CD14-positive monocyte (primary cell): ENCODE data around the gene FAM163B. TPM values are rescaled to one million over a fixed set of nuclear protein-coding genes. Genes with fewer than 3 reads are reported as not detected.

Experiments used
- DNase-seq, 3 donors: peaks; one replicate each; pipeline ENCODE4 v3.0.0-alpha.2; 2011 to 2022
- H2AFZ ChIP-seq: 2 replicates; pipeline ENCODE4 v1.6.0; 2012; ENCODE audit warnings: mild to moderate bottlenecking, low read depth, low read length, inconsistent platforms; ENCODE audit not compliant: insufficient read depth, poor library complexity, severe bottlenecking
- H3K27ac ChIP-seq, 2 donors: 1 replicate in 1 of 2; 2 replicates in 1 of 2; pipeline ENCODE4 v1.5.1; 2012 to 2013; ENCODE audit warnings: low read length in 2 of 2, control low read depth in 1 of 2, inconsistent platforms in 1 of 2, low read depth in 1 of 2, mild to moderate bottlenecking in 1 of 2
- H3K27me3 ChIP-seq, 2 donors: one replicate each; pipeline versions ENCODE4 v1.6.0 to v1.6.1; 2011 to 2013; ENCODE audit warnings: low read length in 2 of 2; ENCODE audit not compliant: control insufficient read depth in 2 of 2, insufficient read depth in 2 of 2
- H3K36me3 ChIP-seq, 2 donors: replicated peaks in 1 of 2; 1 replicate in 1 of 2; 2 replicates in 1 of 2; pipeline versions ENCODE4 v1.5.1 to v1.6.1; 2012 to 2013; ENCODE audit warnings: low read length in 2 of 2, control low read depth in 1 of 2, inconsistent platforms in 1 of 2, mild to moderate bottlenecking in 1 of 2; ENCODE audit not compliant: insufficient read depth in 2 of 2, control insufficient read depth in 1 of 2
- H3K4me1 ChIP-seq, 2 donors: 1 replicate in 1 of 2; 2 replicates in 1 of 2; pipeline versions ENCODE4 v1.5.1 to v1.6.1; 2012 to 2013; ENCODE audit warnings: low read length in 2 of 2, control low read depth in 1 of 2, inconsistent platforms in 1 of 2, mild to moderate bottlenecking in 1 of 2, moderate library complexity in 1 of 2; ENCODE audit not compliant: insufficient read depth in 2 of 2, control insufficient read depth in 1 of 2
- H3K4me2 ChIP-seq: replicated peaks from 2 replicates; pipeline ENCODE3; 2012; ENCODE audit warnings: low read length, moderate library complexity, mild to moderate bottlenecking; ENCODE audit not compliant: poor library complexity, severe bottlenecking; ENCODE audit errors: extremely low read depth
- H3K4me3 ChIP-seq, 3 experiments: fragments of 200-600 bp in 1 of 3; sonication (generic) in 1 of 3; replicated peaks in 1 of 3; 1 replicate in 2 of 3; 2 replicates in 1 of 3; pipeline ENCODE4 v1.5.1; 2011 to 2013; ENCODE audit warnings: low read length in 3 of 3, mild to moderate bottlenecking in 3 of 3, control low read depth in 2 of 3, low read depth in 2 of 3, inconsistent platforms in 1 of 3, moderate library complexity in 1 of 3
- H3K79me2 ChIP-seq: 2 replicates; pipeline ENCODE4 v1.6.0; 2012; ENCODE audit warnings: mild to moderate bottlenecking, control low read depth, inconsistent platforms, low read length, moderate library complexity; ENCODE audit not compliant: insufficient read depth
- H3K9ac ChIP-seq: 2 replicates; pipeline ENCODE4 v1.6.0; 2017; ENCODE audit warnings: low read length, mild to moderate bottlenecking; ENCODE audit not compliant: insufficient read depth, poor library complexity, severe bottlenecking
- H3K9me3 ChIP-seq, 2 donors: replicated peaks in 1 of 2; 1 replicate in 1 of 2; 2 replicates in 1 of 2; pipeline versions ENCODE4 v1.5.1 to v1.6.1; 2012 to 2013; ENCODE audit warnings: low read length in 2 of 2, control low read depth in 1 of 2; ENCODE audit not compliant: control insufficient read depth in 1 of 2, insufficient read depth in 1 of 2
- H4K20me1 ChIP-seq: 2 replicates; pipeline ENCODE4 v1.6.0; 2012; ENCODE audit warnings: mild to moderate bottlenecking, low read length, control low read depth, moderate library complexity; ENCODE audit not compliant: insufficient read depth
- H3K27ac Mint-ChIP-seq, 7 donors: one replicate each; pipeline ENCODE4 v1.8.0; 2020; ENCODE audit warnings: mild to moderate bottlenecking in 7 of 7, mixed read lengths in 7 of 7, moderate library complexity in 6 of 7, inconsistent platforms in 2 of 7
- H3K27me3 Mint-ChIP-seq, 3 donors: one replicate each; pipeline ENCODE4 v1.8.0; 2021 to 2022; ENCODE audit warnings: low read depth in 3 of 3, mild to moderate bottlenecking in 3 of 3, mixed read lengths in 3 of 3, moderate library complexity in 3 of 3, inconsistent platforms in 1 of 3
- H3K36me3 Mint-ChIP-seq, 2 donors: one replicate each; pipeline ENCODE4 v1.8.0; 2020; ENCODE audit warnings: mixed read lengths in 2 of 2, inconsistent platforms in 1 of 2, mild to moderate bottlenecking in 1 of 2
- H3K4me1 Mint-ChIP-seq: one replicate; pipeline ENCODE4 v1.8.0; 2020; ENCODE audit warnings: mild to moderate bottlenecking, mixed read lengths
- H3K4me3 Mint-ChIP-seq, 2 donors: one replicate each; pipeline ENCODE4 v1.8.0; 2020; ENCODE audit warnings: mild to moderate bottlenecking in 2 of 2, mixed read lengths in 2 of 2, moderate library complexity in 1 of 2
- H3K9me3 Mint-ChIP-seq, 7 donors: one replicate each; pipeline ENCODE4 v1.8.0; 2020 to 2022; ENCODE audit warnings: mixed read lengths in 7 of 7, mild to moderate bottlenecking in 6 of 7, moderate library complexity in 6 of 7, inconsistent platforms in 2 of 7
- CTCF ChIP-seq: fragments of 200-600 bp; IDR thresholded peaks from one replicate; pipeline ENCODE4 v1.8.0; 2022; ENCODE audit warnings: antibody characterized with exemption, mild to moderate bottlenecking
- WGBS: methylation state at CpG from one replicate; pipeline ENCODE4 v1.1.5; 2013; ENCODE audit warnings: missing lambda C conversion rate; ENCODE audit not compliant: insufficient coverage; 5-methylcytosine and 5-hydroxymethylcytosine counted together
- intact Hi-C, 2 donors: fragments of 100-400 bp; cut with micrococcal nuclease; formaldehyde crosslinking; loops; one replicate each; pipeline versions ENCODE4 v1.15.0 to v1.15.1; 2023
- polyA plus RNA-seq, 3 donors: library from polyadenylated mRNA; depleted of rRNA in 1 of 3; unstranded in 2 of 3; stranded (reverse) in 1 of 3; fragments of 300-500 nt in 2 of 3; fragments of >200 nt in 1 of 3; fragmentation: Illumina TruSeq in 2 of 3; gene quantifications; 1 replicate in 2 of 3; 2 replicates in 1 of 3; pipeline ENCODE4 v1.2.3, GENCODE V29; 2012 to 2021

Gene FAM163B
- polyA plus RNA-seq, 3 donors: not detected

- peaks cover 0 to 5% of the 10 kb centered on the region in 2 donors for H3K9me3 ChIP-seq
- no peaks in the 10 kb centered on the region for H3K36me3 Mint-ChIP-seq
Measured at GRCh38 chr9:133631111-133631510, 21.9 kb upstream of the FAM163B start.

GRCh38 chr9:133629221-133630110 is 20.3 kb upstream of the FAM163B start:
- H3K4me1 Mint-ChIP-seq: no peaks in the 10 kb centered on the region
- no peak overlapping the region for H3K4me2 ChIP-seq
- no peak overlapping the region for H3K4me3 ChIP-seq
- no peak for TF ChIP-seq CTCF
- H3K4me1 ChIP-seq: no peaks in the 10 kb centered on the region
- H3K36me3 Mint-ChIP-seq: no peaks in the 10 kb centered on the region
- H3K27me3 ChIP-seq: no peaks in the 10 kb centered on the region
- peaks cover 0 to 11% of the 10 kb centered on the region in 2 donors for H3K9me3 ChIP-seq
- no peak overlapping the region for H3K4me3 Mint-ChIP-seq
- H2AFZ ChIP-seq: no peak overlapping the region
- H3K9me3 Mint-ChIP-seq: peaks cover 4 to 19% (median 11%) of the 10 kb centered on the region in 7 donors
- H3K27ac Mint-ChIP-seq: no peak overlapping the region
- no peaks in the 10 kb centered on the region for H4K20me1 ChIP-seq
- H3K9ac ChIP-seq: no peak overlapping the region
- H3K27me3 Mint-ChIP-seq: peaks cover 1 to 6% (median 3%) of the 10 kb centered on the region in 3 donors
- no peaks in the 10 kb centered on the region for H3K36me3 ChIP-seq
- H3K79me2 ChIP-seq: no peaks in the 10 kb centered on the region
- no peak overlapping the region for H3K27ac ChIP-seq
- 90% methylated on average over 20 of the region's 23 CpGs for WGBS
- no peak for DNase-seq
- intact Hi-C loops: no loop called here

More at GRCh38 chr9:133631111-133631510, 21.9 kb upstream of the FAM163B start:
- H3K79me2 ChIP-seq: no peaks in the 10 kb centered on the region
- intact Hi-C loops: no loop called here
- H3K27me3 ChIP-seq: no peaks in the 10 kb centered on the region
- H3K9ac ChIP-seq: no peak overlapping the region
- H2AFZ ChIP-seq: no peak overlapping the region
- peaks cover 3 to 8% (median 6%) of the 10 kb centered on the region in 3 donors for H3K27me3 Mint-ChIP-seq
- H3K4me3 Mint-ChIP-seq: no peak overlapping the region
- no peaks in the 10 kb centered on the region for H3K36me3 ChIP-seq
- H3K4me3 ChIP-seq: no peak overlapping the region
- no peak for TF ChIP-seq CTCF
- no peak overlapping the region for H3K4me2 ChIP-seq
- H3K4me1 Mint-ChIP-seq: no peaks in the 10 kb centered on the region
- no peak for DNase-seq
- no peak overlapping the region for H3K27ac Mint-ChIP-seq
- WGBS: 94% methylated on average over 9 of the region's 12 CpGs
- H3K4me1 ChIP-seq: no peaks in the 10 kb centered on the region
- H3K9me3 Mint-ChIP-seq: peaks cover 4 to 11% (median 7%) of the 10 kb centered on the region in 7 donors
- H4K20me1 ChIP-seq: no peaks in the 10 kb centered on the region
- no peak overlapping the region for H3K27ac ChIP-seq
